Esophagus squamous epithelium (tissue), 4 donors: Measurements from ENCODE around the gene TSN.

Experiments used
- POLR2A ChIP-seq, 4 donors: fragments of 450-650 bp; IDR thresholded peaks; one replicate each; pipeline ENCODE4 v1.6.1; 2017; ENCODE audit warnings: antibody characterized with exemption in 4 of 4, mild to moderate bottlenecking in 4 of 4, moderate library complexity in 3 of 4
- TF ChIP-seq, protein P1 (sequence below), 6 experiments: fragments of 450-650 bp in 4 of 6; fragments of 200-600 bp in 2 of 6; sonication (generic) in 2 of 6; IDR thresholded peaks; one replicate each; pipeline ENCODE4 v1.5.1; 2016 to 2019; ENCODE audit warnings: antibody characterized with exemption in 6 of 6, mild to moderate bottlenecking in 4 of 6, moderate library complexity in 4 of 6

DNA sequence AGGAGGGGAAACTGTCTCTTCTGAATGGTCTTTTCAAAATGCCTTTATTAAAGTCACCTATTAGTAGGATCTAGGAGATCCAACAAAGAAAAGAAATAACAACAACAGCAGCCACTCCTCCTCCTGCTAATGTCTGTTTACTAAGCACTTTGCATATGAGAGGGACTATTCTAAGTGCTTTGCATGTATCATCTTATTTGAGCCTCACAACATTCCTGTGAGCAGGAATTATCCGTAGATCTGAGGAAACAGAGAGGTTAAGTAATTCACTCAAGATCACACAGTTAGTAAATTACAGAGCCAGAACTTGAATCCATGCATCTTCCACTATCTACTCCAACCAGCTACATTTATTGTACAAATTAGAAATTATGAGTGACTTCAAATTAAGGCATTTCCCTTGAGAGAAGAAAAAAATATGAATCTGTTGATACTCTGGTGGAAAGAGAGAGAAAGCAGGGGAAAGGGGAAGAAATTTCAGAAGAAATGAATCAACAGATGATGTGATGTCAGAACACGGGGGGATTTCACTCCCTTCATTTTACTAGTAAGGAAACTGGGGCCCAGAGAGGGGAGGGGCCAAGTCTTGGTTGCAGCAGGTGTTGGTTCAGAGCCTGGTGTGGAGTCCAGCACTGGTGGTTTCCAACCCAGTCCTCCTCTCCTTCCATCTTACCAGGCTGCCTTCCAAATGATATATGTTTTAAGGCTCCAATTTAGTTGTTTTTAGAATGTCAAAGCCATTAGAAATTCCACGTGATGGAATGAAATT is 49.7 kb downstream of the TSN start:
- no peak for TF ChIP-seq POLR2A (IDR thresholded peaks at IDR 0.05)
- TF ChIP-seq, protein P1, sequence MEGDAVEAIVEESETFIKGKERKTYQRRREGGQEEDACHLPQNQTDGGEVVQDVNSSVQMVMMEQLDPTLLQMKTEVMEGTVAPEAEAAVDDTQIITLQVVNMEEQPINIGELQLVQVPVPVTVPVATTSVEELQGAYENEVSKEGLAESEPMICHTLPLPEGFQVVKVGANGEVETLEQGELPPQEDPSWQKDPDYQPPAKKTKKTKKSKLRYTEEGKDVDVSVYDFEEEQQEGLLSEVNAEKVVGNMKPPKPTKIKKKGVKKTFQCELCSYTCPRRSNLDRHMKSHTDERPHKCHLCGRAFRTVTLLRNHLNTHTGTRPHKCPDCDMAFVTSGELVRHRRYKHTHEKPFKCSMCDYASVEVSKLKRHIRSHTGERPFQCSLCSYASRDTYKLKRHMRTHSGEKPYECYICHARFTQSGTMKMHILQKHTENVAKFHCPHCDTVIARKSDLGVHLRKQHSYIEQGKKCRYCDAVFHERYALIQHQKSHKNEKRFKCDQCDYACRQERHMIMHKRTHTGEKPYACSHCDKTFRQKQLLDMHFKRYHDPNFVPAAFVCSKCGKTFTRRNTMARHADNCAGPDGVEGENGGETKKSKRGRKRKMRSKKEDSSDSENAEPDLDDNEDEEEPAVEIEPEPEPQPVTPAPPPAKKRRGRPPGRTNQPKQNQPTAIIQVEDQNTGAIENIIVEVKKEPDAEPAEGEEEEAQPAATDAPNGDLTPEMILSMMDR (IDR thresholded peaks at IDR 0.05) = no peak
